ENCODE data around the gene PTPRCAP. TPM values are rescaled to one million over a fixed set of nuclear protein-coding genes. Genes with fewer than 3 reads are reported as not detected.
"Not testable (repeated sequence)": the region's sequence is repeated elsewhere in the genome, so short reads cannot be mapped to it uniquely, and the experiment has no call there.

PTPRCAP gene
- polyA plus RNA-seq, 1 donor (not counting 4 experiments of a cell fraction or from before 2014, with no cell fraction given): not detected

GRCh38 chr11:67404515-67405195 lies 32.8 kb downstream of the PTPRCAP start:
- Histone ChIP-seq H3K27ac (ENCODE audit: control insufficient read depth, insufficient read depth, low read length) (no peak overlapping the region), H3K9ac (ENCODE audit: control insufficient read depth, extremely low read depth, insufficient read depth, low read length) (no peak overlapping the region), H3K9me1 (ENCODE audit: control insufficient read depth, extremely low read depth, insufficient read depth, low read length) (no peaks in the 10 kb centered on the region), H3K9me3 (ENCODE audit: control insufficient read depth, low read depth, low read length) (no peaks in the 10 kb centered on the region), H4K20me1 (ENCODE audit: control insufficient read depth, extremely low read depth, insufficient read depth, low read length) (no peaks in the 10 kb centered on the region), H3K36me3 (ENCODE audit: control insufficient read depth in 2 of 2, extremely low read depth in 1 of 2, insufficient read depth in 2 of 2, low read length in 2 of 2) (no peaks in the 10 kb centered on the region), H3K4me3 (ENCODE audit: control insufficient read depth in 2 of 3, extremely low read depth in 1 of 3, insufficient read depth in 2 of 3, low read depth in 1 of 3, low read length in 3 of 3) (no peak overlapping the region), H2AFZ (ENCODE audit: control insufficient read depth, low read length) (no peak overlapping the region), H3K4me2 (ENCODE audit: control insufficient read depth, extremely low read depth, insufficient read depth, low read depth, low read length) (no peak overlapping the region), H3K27me3 (ENCODE audit: control insufficient read depth, extremely low read depth, insufficient read depth, low read length) (no peaks in the 10 kb centered on the region), H3K79me2 (ENCODE audit: control insufficient read depth, insufficient read depth, low read length) (peaks cover 11% of the 10 kb centered on the region), H3K4me1 (ENCODE audit: control insufficient read depth, extremely low read depth, insufficient read depth, low read length) (peaks cover 12% of the 10 kb centered on the region)
- TF ChIP-seq, protein P1, sequence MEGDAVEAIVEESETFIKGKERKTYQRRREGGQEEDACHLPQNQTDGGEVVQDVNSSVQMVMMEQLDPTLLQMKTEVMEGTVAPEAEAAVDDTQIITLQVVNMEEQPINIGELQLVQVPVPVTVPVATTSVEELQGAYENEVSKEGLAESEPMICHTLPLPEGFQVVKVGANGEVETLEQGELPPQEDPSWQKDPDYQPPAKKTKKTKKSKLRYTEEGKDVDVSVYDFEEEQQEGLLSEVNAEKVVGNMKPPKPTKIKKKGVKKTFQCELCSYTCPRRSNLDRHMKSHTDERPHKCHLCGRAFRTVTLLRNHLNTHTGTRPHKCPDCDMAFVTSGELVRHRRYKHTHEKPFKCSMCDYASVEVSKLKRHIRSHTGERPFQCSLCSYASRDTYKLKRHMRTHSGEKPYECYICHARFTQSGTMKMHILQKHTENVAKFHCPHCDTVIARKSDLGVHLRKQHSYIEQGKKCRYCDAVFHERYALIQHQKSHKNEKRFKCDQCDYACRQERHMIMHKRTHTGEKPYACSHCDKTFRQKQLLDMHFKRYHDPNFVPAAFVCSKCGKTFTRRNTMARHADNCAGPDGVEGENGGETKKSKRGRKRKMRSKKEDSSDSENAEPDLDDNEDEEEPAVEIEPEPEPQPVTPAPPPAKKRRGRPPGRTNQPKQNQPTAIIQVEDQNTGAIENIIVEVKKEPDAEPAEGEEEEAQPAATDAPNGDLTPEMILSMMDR (optimal IDR thresholded peaks at IDR 0.05 in 1 of 3, IDR thresholded peaks at IDR 0.05 in 1 of 3, conservative IDR thresholded peaks at IDR 0.05 in 1 of 3; ENCODE audit: extremely low read depth in 1 of 3, insufficient read depth in 2 of 3, low read length in 3 of 3): no peak
- TF ChIP-seq EZH2 (IDR thresholded peaks at IDR 0.05; ENCODE audit: low read length): no peak
- dilution Hi-C loops (cut with MboI; ENCODE audit: extremely low pct_ligation_motif_present, low sequenced_read_pairs): no loop called here
- DNase-seq (ENCODE audit: low read depth, low spot score): no peak
- no peak for FAIRE-seq

DNA sequence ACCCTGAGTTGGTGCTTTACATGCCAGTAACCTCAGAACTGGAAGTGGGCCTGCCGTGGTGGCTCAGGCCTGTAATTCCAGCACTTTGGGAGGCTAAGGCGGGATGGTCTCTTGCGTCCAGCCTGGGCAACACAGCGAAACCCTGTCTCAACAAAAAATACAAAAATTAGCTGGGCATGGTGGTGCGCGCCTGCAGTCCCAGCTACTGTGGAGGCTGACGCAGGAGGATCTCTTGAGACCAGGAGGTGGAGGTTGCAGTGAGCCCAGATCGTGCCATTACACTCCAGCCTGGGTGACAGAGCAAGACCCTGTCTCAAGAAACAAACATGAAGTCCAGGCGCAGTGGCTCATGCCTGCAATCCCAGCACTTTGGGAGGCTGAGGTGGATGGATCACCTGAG lies 34.4 kb downstream of the PTPRCAP start:
- dilution Hi-C loops (cut with MboI; ENCODE audit: extremely low pct_ligation_motif_present, low sequenced_read_pairs); DNase-seq (ENCODE audit: low read depth, low spot score); H3K9me1 ChIP-seq (ENCODE audit: control insufficient read depth, extremely low read depth, insufficient read depth, low read length); H4K20me1 ChIP-seq (ENCODE audit: control insufficient read depth, extremely low read depth, insufficient read depth, low read length); H3K9me3 ChIP-seq (ENCODE audit: control insufficient read depth, low read depth, low read length); H3K9ac ChIP-seq (ENCODE audit: control insufficient read depth, extremely low read depth, insufficient read depth, low read length); H3K27me3 ChIP-seq (ENCODE audit: control insufficient read depth, extremely low read depth, insufficient read depth, low read length); H3K4me3 ChIP-seq (ENCODE audit: control insufficient read depth in 2 of 3, extremely low read depth in 1 of 3, insufficient read depth in 2 of 3, low read depth in 1 of 3, low read length in 3 of 3); FAIRE-seq; H3K27ac ChIP-seq (ENCODE audit: control insufficient read depth, insufficient read depth, low read length); H2AFZ ChIP-seq (ENCODE audit: control insufficient read depth, low read length); H3K4me2 ChIP-seq (ENCODE audit: control insufficient read depth, extremely low read depth, insufficient read depth, low read depth, low read length): not testable (repeated sequence)
- peaks cover 12% of the 10 kb centered on the region for H3K4me1 ChIP-seq (ENCODE audit: control insufficient read depth, extremely low read depth, insufficient read depth, low read length)
- H3K36me3 ChIP-seq (ENCODE audit: control insufficient read depth in 2 of 2, extremely low read depth in 1 of 2, insufficient read depth in 2 of 2, low read length in 2 of 2): peaks cover 8 to 13% of the 10 kb centered on the region in 2 experiments
- peaks cover 18% of the 10 kb centered on the region for H3K79me2 ChIP-seq (ENCODE audit: control insufficient read depth, insufficient read depth, low read length)

GRCh38 chr11:67402192-67402839 lies 35.2 kb downstream of the PTPRCAP start:
- H3K79me2 ChIP-seq (ENCODE audit: control insufficient read depth, insufficient read depth, low read length): peaks cover 18% of the 10 kb centered on the region
- H3K27me3 ChIP-seq (ENCODE audit: control insufficient read depth, extremely low read depth, insufficient read depth, low read length); H3K9me1 ChIP-seq (ENCODE audit: control insufficient read depth, extremely low read depth, insufficient read depth, low read length); H3K9me3 ChIP-seq (ENCODE audit: control insufficient read depth, low read depth, low read length); dilution Hi-C loops (cut with MboI; ENCODE audit: extremely low pct_ligation_motif_present, low sequenced_read_pairs); DNase-seq (ENCODE audit: low read depth, low spot score); H4K20me1 ChIP-seq (ENCODE audit: control insufficient read depth, extremely low read depth, insufficient read depth, low read length); FAIRE-seq: not testable (repeated sequence)
- peaks cover 15 to 20% of the 10 kb centered on the region in 2 experiments for H3K36me3 ChIP-seq (ENCODE audit: control insufficient read depth in 2 of 2, extremely low read depth in 1 of 2, insufficient read depth in 2 of 2, low read length in 2 of 2)
- peak overlapping the region; percentile 26 to 68 (median 56) for H3K4me3 ChIP-seq (ENCODE audit: control insufficient read depth in 2 of 3, extremely low read depth in 1 of 3, insufficient read depth in 2 of 3, low read depth in 1 of 3, low read length in 3 of 3)
- H3K27ac ChIP-seq (ENCODE audit: control insufficient read depth, insufficient read depth, low read length): peak overlapping the region; percentile 63
- peaks cover 12% of the 10 kb centered on the region for H3K4me1 ChIP-seq (ENCODE audit: control insufficient read depth, extremely low read depth, insufficient read depth, low read length)
- H3K9ac ChIP-seq (ENCODE audit: control insufficient read depth, extremely low read depth, insufficient read depth, low read length): peak overlapping the region; percentile 66
- H2AFZ ChIP-seq (ENCODE audit: control insufficient read depth, low read length): peak overlapping the region; percentile 84
- H3K4me2 ChIP-seq (ENCODE audit: control insufficient read depth, extremely low read depth, insufficient read depth, low read depth, low read length): peak overlapping the region; percentile 91

All from keratinocyte (primary cell).